NB4 (cell line): ENCODE data around the gene RGL1.

ENCODE experiments used
- DNase-seq: peaks from one replicate; pipeline ENCODE4 v3.0.0; 2010; ENCODE audit warnings: low read depth
- H3K4me3 ChIP-seq: one replicate; pipeline ENCODE4 v1.5.1; 2011; ENCODE audit warnings: mild to moderate bottlenecking, low read depth, low read length, moderate library complexity
- CTCF ChIP-seq: IDR thresholded peaks from one replicate; pipeline ENCODE4 v1.5.1; 2012; ENCODE audit warnings: low read depth, low read length
- MAX ChIP-seq: IDR thresholded peaks from 2 replicates; pipeline ENCODE4 v1.6.1; 2011; ENCODE audit warnings: low read depth, low read length
- MYC ChIP-seq: IDR thresholded peaks from 2 replicates; pipeline ENCODE4 v1.6.1; 2011; ENCODE audit warnings: low read depth, low read length
- POLR2A ChIP-seq: IDR thresholded peaks from 2 replicates; pipeline ENCODE4 v1.6.1; 2011; ENCODE audit warnings: mild to moderate bottlenecking; ENCODE audit not compliant: insufficient read length; ENCODE audit errors: extremely low read depth

The RGL1 gene

GRCh38 chr1:183977717-183978116 lies 172.8 kb downstream of the RGL1 start:
- TF ChIP-seq POLR2A (no peak), CTCF (no peak), MYC (no peak), MAX (no peak)
- DNase-seq, result no peak
- H3K4me3 ChIP-seq, result no peak overlapping the region
